ENCODE results near the gene USP36.

- TF ChIP-seq CTCF (IDR thresholded peaks at IDR 0.05; ENCODE audit: low read depth, low read length, poor library complexity, severe bottlenecking) (no peak), EZH2phosphoT487 (IDR thresholded peaks at IDR 0.05; ENCODE audit: borderline replicate concordance, low read length) (no peak)
Observed at GRCh38 chr17:78783711-78784324, 56.8 kb downstream of the USP36 start.
